Measurements from ENCODE around the gene AIFM1.

AIFM1 gene

DNA sequence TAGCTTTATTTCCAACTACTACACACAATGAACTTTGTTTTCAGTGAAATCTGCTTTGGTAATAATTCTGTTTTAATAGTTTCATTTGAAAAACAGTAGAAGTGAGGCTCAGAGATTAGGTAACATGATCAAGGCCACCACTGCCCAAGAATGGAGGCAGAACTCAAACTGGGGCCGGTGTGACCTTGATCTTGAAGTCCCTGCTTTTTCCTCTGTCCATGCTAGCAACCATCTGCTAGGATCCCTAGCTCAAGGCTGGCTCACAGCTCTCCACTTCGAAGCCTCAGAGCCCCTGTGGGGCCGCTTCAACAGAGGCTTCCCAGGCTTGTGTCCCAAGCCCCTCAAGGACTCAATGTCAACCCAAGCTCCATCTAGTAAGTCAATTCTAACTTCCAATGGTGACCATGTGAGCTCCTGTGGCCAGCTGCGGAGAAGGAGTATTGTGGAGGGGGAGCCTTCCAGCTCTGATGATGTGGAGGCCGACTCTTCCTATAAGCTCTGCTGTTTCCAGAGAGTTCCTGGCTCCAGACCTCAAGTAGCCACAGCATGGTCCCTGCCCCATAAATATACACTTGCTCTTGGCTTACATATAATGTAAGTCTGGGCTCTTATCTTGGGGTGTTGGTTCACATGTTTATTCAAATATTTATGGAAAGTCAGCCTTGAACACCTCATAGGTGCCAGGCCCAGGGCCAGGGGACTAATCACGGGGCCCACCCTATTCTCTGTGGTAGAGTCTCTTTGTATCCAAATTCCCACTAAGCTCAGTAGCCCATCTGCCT lies 70.2 kb downstream of the AIFM1 start:
- no peak for DNase-seq (ENCODE audit: low read depth in 3 of 3, low spot score in 1 of 3)

DNA sequence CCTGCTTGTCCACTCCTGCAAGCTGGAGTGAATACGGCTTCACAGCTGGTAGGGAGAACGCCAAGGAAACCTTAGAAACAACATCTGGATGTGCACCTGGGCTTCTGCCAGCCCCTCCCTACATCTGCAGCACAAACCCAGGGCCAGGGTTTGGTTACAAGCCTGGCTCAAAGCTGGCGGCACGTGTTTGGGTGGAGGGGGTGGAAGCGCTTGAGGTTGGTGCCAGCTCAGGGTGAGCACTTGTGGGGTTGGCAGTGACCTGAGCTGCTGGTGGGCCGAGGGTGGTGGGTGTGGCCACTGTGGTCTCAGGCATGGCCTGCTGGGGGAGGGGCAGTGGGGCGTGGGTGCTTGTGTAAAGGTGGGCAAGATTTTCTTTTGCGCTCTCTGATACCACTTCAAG lies 70.9 kb downstream of the AIFM1 start:
- no peak for DNase-seq (ENCODE audit: low read depth in 3 of 3, low spot score in 1 of 3)

DNA sequence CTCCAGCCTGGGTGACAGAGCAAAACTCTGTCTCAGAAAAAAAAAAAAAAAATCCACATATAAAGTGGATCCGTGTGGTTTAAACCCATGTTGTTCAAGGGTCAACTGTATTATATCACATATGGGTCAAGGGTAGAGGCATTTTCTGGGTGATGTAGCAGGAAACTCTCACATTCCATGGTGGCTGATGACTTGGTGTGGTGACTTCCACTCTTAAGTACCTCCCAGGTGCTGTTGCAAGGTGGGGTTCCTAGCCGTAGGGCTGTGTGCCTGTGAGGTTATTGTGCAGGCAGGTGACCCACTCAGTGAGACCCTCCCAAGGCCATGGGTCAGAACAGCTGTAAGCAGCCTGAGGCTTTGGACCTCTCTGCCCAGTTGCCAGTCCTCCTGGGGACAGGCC lies 72.4 kb downstream of the AIFM1 start:
- DNase-seq (ENCODE audit: low read depth in 3 of 3, low spot score in 1 of 3) = no peak

DNA sequence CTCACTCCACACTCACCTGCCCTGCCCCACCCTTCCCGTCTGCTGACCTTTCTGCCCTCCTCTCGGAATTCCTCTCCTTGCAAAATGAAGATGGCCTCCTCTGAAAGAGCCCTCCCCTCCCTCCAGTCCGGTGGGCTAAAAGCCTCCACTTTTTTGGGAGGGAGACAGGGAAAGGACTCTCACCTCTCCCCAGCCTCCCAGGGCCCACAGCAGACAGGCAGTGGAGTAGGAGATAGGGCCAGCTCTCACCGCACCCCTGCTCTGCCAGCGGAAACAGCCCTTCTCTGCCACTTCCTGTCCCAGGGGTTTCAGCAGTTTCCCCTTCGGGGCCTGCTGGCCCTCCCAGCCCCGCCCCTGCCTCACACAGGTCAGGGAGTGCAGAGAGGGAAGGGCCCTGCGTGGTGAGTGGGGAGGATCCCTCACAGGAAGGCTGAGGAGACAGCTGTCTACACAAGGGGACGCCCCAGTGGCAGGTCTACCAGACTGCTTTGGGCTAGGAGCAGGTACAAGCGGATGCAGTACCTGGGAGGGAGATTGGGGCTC lies 73.6 kb downstream of the AIFM1 start:
- DNase-seq (ENCODE audit: low read depth in 3 of 3, low spot score in 1 of 3) = peak; percentile 47 to 77 (median 70)

DNA sequence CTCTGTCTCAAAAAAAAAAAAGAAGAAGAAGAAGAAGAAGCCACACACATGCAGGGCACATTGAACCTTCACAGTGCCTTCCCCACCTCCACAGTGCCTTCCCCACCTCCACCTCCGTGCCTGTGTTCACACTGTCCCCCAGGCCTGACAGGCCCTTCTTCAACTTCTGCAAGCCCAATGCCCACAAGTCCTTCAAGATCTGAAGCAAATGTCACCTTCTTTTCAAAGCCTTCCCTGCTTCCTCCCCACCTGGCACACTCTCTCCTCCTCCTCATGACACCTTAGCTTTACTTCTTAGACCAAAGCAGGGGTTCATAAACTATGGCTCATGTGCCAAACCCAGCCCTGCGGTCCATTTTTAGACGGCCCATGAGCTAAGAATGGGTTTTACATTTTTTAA lies 75.3 kb downstream of the AIFM1 start:
- no peak for DNase-seq (ENCODE audit: low read depth in 3 of 3, low spot score in 1 of 3)

DNA sequence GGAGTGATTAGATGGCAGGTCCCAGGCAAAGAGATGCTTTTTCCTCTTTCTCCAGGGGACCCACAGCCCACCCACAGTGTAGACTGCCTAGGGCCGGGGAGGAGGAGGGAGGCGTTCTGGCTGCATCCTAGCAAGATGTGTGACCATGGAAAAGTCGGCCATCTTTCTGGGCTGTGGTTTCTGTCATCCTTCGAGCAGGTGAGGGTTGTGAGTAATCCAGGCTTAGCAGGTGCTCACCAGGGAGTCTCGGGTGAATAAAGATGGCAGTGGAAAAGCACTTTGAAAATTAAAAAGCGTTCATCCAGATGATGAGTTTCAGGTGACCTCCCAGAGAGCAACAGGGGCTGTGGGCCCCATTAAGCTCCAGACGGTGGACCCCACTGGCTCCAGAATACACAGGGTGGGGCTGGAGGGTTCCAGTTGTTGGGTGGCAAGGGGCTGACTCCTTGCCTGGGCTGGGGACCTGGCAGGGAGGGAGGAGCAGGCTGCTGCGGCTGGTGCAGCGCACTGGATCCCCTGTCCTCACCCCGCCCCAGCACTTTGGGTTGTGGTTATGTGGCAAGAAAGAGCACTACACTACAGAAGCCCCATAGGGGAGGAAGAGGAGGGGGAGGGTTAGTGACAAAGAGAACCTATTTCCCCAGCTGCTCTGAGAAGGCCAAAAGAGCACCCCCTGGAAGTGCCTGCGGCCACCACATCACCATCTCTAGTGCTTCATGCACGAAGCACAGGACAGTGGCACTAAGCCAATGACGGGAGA lies 79.0 kb downstream of the AIFM1 start:
- DNase-seq (ENCODE audit: low read depth in 3 of 3, low spot score in 1 of 3) = peak in 1 of 3 donors; percentile 27

DNA sequence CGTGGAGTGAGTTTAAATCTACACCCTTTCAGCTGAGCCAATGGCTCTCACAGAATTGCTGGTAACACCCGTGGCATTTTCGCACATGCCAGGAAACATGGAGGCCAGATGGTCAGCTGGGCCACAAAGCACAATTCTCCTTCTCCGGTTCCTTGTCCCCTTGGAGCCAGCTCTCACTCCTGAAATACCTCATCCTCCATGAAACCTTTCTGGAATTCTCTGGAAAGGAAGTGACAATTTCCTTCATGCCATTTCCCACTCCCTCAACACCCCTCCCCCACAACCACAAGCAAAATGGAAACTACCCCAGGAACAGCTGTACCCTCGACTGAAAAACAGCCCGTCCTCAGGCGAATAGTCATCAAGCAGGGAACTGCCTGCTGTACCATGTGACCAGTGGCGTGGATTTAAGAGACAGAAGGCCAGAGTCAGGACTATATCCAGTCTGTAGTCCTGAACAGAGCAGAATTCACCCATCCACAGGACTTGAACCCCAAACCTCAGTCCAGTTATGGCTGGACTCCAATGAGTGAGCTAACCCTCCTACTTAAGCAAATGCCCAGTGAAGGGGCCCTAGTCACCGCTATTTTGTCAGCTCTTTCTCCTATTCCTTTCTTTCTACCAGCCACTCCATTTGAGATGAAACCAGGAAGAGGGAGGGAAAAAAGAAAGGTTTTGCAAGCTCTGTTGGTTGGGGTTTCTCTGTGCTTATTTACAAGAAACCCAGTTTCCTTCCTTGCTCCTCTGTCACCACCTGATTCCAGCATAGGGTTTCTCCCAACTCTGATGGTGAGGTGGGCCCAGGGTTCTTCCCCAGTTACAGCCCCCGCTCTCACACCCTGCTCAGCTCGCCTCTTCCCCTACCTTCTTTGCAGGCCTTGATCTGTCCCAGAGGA lies 79.8 kb downstream of the AIFM1 start:
- DNase-seq (ENCODE audit: low read depth in 3 of 3, low spot score in 1 of 3) = no peak

DNA sequence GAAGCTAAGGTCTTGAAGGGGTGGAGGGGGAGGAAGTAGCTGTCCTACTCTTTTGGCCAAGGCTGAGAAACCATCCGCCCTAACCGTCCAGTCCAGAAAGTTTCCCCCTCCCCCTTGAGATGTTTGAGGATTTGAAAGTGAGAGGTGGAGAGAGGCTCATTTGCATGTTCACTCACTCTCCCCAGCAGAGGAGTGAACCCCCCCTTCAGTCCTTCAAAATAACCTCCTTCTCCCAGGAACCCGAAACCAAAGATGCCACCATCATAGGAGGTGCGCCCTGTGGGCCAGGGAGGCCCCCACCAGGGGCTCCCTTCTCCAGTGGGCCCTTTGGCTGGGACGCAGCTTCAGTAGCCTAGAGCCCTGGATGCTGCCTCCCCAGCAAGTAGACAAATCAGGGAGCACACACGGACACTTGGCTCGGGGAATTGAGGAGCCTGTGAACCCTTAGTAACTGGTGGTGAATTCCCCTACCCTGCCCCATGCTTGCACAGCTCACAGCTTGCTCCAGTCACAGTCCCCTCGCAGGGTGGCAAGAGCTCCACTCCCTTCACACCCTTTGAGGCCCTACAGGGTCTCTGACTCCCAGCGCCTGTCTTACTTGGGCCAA lies 80.9 kb downstream of the AIFM1 start:
- DNase-seq (ENCODE audit: low read depth in 3 of 3, low spot score in 1 of 3) = no peak

DNA sequence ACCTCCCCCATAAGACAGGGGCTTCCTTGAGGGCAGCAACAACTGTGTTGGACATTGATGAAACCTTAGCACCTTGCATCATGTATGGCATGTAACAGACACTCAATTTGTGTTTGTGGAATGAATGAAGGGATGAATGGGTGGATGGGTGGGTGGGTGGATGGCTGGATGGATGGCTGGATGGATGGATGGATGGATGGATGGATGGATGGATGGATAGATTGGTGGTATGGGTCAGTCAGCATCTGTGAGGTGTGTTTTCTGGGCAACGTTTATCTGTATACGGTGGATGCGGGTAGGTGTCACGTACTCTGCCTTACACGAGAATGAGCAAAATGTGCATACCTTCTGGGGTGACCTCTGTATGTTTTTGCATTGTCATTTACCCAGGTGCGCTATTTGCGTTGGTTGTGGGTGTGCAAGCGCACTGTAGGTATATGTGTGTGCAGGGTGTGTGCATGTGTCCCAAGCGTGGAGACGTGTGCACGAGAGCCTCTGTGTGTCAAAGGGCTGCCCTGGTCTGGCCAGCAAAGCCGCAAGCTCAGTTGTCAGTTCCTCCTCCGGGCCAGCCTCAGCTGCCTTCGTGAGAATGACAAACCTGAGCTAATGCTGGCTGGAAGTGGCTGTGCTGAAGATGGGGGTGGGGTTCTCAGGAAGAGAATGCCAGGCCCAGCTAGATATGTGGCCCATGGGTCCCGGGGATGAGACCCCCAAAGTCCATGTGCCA lies 81.8 kb downstream of the AIFM1 start:
- no peak for DNase-seq (ENCODE audit: low read depth in 3 of 3, low spot score in 1 of 3)

DNA sequence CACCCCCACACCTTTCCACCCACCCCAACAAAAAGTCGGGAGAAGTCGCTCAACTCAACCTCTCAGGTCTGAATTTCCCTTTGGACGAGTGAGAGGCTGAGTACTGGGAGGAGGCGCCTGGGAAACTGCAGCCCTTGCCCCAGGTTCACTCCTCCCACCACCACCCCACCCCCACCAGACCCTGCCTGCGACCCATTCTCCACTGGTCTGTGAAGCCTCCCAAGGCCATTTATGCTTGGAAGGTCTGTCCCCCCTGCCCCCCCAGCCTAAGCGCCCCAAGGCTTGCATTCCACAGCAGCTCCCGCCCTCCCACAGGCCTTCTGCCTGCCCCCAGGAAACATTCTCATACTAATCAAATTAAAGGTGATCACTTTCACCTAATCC lies 82.5 kb downstream of the AIFM1 start:
- DNase-seq (ENCODE audit: low read depth in 3 of 3, low spot score in 1 of 3) = no peak

DNA sequence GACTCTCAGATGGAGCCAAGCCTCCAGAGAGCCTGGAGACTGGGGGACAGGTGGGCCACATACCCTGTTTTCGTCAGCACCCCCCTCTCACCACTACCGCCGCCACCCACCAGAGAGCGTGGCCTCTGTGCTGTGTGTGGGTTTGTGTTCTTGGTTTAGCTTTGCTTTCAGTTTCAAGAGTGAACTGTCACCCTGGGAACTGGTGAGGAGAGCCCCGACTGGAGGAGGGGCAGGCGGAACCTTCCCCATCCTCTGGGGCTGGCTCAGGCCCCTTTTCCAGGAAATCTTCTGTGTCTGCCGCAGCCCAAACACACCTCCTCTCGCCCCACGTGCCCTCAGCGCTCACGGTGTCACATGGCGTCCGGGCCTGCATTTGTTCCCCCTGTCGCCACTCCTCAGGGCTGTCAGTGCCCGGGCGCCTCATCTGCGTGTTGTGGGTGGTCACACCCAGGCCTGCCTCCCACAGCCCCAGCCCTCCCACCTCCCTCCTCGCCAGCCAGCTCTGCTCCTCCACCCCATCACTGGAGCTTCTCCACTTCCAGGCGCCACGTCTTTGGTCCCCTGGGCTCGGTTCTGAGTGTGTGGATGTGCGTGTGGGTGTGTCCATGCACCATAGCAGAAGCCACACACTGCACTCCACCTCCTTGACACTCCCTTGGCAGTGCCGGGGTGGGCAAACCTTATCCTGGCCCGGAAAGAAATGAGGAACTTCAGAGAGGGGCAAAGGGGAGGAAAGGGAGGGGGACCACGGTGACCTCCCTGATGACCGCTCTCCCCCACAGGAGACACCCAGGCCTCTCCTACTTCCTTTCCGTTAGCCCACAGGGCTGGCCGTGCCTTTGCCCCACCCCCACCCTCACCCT lies 83.2 kb downstream of the AIFM1 start:
- DNase-seq (ENCODE audit: low read depth in 3 of 3, low spot score in 1 of 3) = peak in 2 of 3 donors; percentile 31 to 33

DNA sequence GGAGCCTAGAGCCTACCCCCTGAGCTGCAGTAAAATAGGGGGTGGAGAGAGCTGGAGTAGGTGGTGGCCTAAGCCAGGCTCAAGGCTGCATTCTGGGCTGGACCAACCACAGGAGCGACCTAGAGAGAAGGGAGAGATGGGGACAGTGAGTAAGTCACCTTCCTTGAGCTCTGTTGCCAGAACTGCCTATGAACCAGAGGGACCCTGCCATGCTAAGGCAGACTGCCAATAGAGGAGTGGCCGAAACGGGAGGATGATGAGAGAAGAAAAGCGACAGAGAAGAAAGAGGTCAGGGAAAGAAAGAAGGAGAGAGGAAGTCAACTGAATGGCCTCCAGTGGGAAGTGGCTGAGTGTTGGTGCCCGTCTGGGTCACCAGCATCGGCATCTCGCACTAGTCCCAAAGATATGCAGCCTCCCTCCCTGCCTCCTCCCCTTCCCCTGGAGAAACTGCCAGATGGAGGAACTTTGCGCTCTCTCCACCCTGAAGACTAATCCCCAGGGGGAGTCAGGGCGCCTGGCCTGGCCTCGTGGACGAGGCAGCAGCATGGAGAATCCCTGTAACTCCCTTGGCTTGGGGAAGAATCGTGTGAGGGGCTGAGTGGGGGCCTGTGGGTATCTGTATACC lies 84.1 kb downstream of the AIFM1 start:
- DNase-seq (ENCODE audit: low read depth in 3 of 3, low spot score in 1 of 3) = no peak

DNA sequence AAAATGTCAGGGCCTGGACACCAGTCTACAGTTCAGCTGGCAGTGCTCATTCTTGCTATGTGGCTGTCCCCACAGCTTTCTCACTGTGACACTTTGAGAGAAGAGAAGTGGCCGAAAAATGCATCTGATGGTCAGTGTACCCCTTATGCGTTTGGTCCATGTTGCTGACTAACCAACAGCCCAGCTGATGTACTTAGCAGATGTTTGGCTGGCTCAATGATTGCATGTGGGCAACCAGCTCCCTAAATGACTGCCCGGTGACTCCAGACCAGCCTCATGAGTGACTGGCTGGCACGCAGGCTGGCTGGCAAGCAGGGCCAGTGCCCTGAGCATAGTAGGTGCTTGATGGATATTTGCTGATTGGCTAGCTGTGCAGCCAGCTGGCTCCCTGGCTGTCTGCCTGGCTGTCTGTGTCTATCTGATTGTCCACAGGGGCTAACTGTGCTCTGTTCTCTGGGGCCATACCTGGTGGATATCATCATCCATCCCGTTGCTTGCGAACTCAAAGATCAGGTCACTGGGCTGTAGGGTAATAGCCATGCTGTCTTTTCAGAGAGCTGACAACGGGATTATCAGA lies 84.8 kb downstream of the AIFM1 start:
- no peak for DNase-seq (ENCODE audit: low read depth in 3 of 3, low spot score in 1 of 3)

DNA sequence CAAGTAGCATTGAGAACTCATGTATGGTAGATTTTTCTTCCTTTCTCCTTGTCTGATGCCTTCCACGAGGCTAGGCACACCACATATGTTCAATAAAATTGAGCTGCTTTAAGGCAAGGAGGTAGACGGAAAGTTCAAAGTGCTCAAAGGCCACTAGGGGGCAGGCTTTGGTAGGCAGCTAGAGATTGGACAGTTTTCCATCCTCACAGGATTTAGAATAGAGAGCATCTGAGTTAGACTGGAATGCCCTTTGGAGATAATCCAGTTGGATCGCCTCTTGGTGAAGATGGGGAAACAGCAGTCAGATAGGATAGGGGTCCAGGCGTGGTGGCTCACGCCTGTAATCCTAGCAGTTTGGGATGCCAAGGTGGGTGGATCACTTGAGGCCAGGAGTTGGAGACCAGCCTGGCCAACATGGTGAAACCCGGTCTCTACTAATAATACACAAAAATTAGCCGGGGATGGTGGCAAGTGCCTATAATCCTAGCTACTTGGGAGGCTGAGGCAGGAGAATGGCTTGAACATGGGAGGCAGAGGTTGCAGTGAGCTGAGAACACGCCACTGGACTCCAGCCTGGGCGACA lies 85.7 kb downstream of the AIFM1 start:
- no peak for DNase-seq (ENCODE audit: low read depth in 3 of 3, low spot score in 1 of 3)
